HG03342 (cell line): ENCODE measurements around the gene TPBGL.

Experiments used
- ATAC-seq: cut with Tn5 transposase; IDR thresholded peaks from one replicate; pipeline ENCODE4 v1.9.1; 2021; ENCODE audit warnings: mild to moderate bottlenecking, moderate library complexity; ENCODE audit not compliant: unreplicated experiment

The TPBGL gene

GRCh38 chr11:75289511-75289760 is 48.9 kb downstream of the TPBGL start:
- ATAC-seq, result no peak

GRCh38 chr11:75289919-75290318 is 49.3 kb downstream of the TPBGL start:
- ATAC-seq, result no peak

GRCh38 chr11:75291741-75292140 is 51.2 kb downstream of the TPBGL start:
- ATAC-seq, result no peak

GRCh38 chr11:75292943-75293342 is 52.4 kb downstream of the TPBGL start:
- no peak for ATAC-seq
